Measurements from ENCODE around the gene SLC6A6. TPM values are rescaled to one million over a fixed set of nuclear protein-coding genes. Genes with fewer than 3 reads are reported as not detected.

SLC6A6 gene
- polyA plus RNA-seq, 1 of the 3 experiments (the other 2 are of a cell fraction): 19.1 TPM

GRCh38 chr3:14438262-14438661 lies 35.9 kb downstream of the SLC6A6 start:
- Histone ChIP-seq H2AFZ (ENCODE audit: low read depth) (no peak overlapping the region), H3K36me3 (replicated peaks in 1 of 2; ENCODE audit: control insufficient read depth in 1 of 2, insufficient read depth in 2 of 2, low read length in 1 of 2) (peaks cover 0 to 5% of the 10 kb centered on the region in 2 experiments), H3K4me3 (ENCODE audit: low read depth in 2 of 2, low read length in 1 of 2) (no peak overlapping the region), H3K27me3 (ENCODE audit: insufficient read depth) (no peaks in the 10 kb centered on the region), H3K4me2 (peak overlapping the region; percentile 63; the same call in 1 of the 2 replicates), H3K9ac (no peak overlapping the region), H3F3A (replicated peaks; ENCODE audit: insufficient read depth) (no peaks in the 10 kb centered on the region), H3K4me1 (ENCODE audit: control insufficient read depth in 1 of 2, insufficient read depth in 2 of 2, low read depth in 1 of 2, low read length in 1 of 2) (peaks cover 49 to 55% of the 10 kb centered on the region in 2 experiments), H4K20me1 (ENCODE audit: insufficient read depth) (peaks cover 26% of the 10 kb centered on the region), H3K79me2 (ENCODE audit: insufficient read depth) (peaks cover 12% of the 10 kb centered on the region), H3K9me2 (no peaks in the 10 kb centered on the region), H3K27ac (ENCODE audit: low read depth in 2 of 2, low read length in 1 of 2) (peak overlapping the region in 1 of 2 experiments; percentile 80; a peak in 1 of 4 replicates), H3K9me3 (no peaks in the 10 kb centered on the region)
- WGBS (ENCODE audit: low lambda C conversion rate): 93% methylated on average over 2 of the region's 3 CpGs
- no peak for DNase-seq
- TF ChIP-seq RXRA (IDR thresholded peaks at IDR 0.05; ENCODE audit: borderline replicate concordance, low read depth) (no peak), GATA2 (CRISPR knock-in tag; IDR thresholded peaks at IDR 0.05) (no peak), JUND (IDR thresholded peaks at IDR 0.05) (no peak), REST (IDR thresholded peaks at IDR 0.05; ENCODE audit: low read depth, low read length) (no peak), IRF3 (IDR thresholded peaks at IDR 0.05; ENCODE audit: low read depth, low read length) (no peak), CHD2 (IDR thresholded peaks at IDR 0.05; ENCODE audit: low read length, partially characterized antibody) (no peak), PBX3 (IDR thresholded peaks at IDR 0.05) (no peak), EZH2phosphoT487 (IDR thresholded peaks at IDR 0.05; ENCODE audit: borderline replicate concordance, low read depth) (no peak)
- ChIA-PET CTCF (interaction anchor here (0.9 to 5.3 kb wide), 5 partner anchors 12 to 235 kb away, joined by 3 to 26 read pairs (median 6); no protein-coding TSS in a partner anchor), POLR2A (no interaction called here)

GRCh38 chr3:14438929-14439328 lies 36.5 kb downstream of the SLC6A6 start:
- DNase-seq: no peak
- no peak overlapping the region for H3K4me3 ChIP-seq (ENCODE audit: low read depth in 2 of 2, low read length in 1 of 2)
- H3K27me3 ChIP-seq (ENCODE audit: insufficient read depth): no peaks in the 10 kb centered on the region
- no peaks in the 10 kb centered on the region for H3K9me2 ChIP-seq
- CTCF ChIA-PET: interaction anchor here (0.6 to 5.3 kb wide), 8 partner anchors 12 to 236 kb away, joined by 3 to 26 read pairs (median 6); no protein-coding TSS in a partner anchor
- peak overlapping the region; percentile 63; the same call in 1 of the 2 replicates for H3K4me2 ChIP-seq
- peaks cover 26% of the 10 kb centered on the region for H4K20me1 ChIP-seq (ENCODE audit: insufficient read depth)
- H2AFZ ChIP-seq (ENCODE audit: low read depth): no peak overlapping the region
- peak overlapping the region; percentile 1 to 80; a peak in 3 of 4 replicates for H3K27ac ChIP-seq (ENCODE audit: low read depth in 2 of 2, low read length in 1 of 2)
- peaks cover 10% of the 10 kb centered on the region; the same call in 1 of the 2 replicates for H3K79me2 ChIP-seq (ENCODE audit: insufficient read depth)
- peaks cover 49 to 50% of the 10 kb centered on the region in 2 experiments for H3K4me1 ChIP-seq (ENCODE audit: control insufficient read depth in 1 of 2, insufficient read depth in 2 of 2, low read depth in 1 of 2, low read length in 1 of 2)
- no peaks in the 10 kb centered on the region for H3K9me3 ChIP-seq
- no peak overlapping the region for H3K9ac ChIP-seq
- H3K36me3 ChIP-seq (replicated peaks in 1 of 2; ENCODE audit: control insufficient read depth in 1 of 2, insufficient read depth in 2 of 2, low read length in 1 of 2): peaks cover 2 to 5% of the 10 kb centered on the region in 2 experiments
- POLR2A ChIA-PET: interaction anchor here (1.6 kb wide), 1 partner anchor 37 kb away, joined by 8 read pairs; the partner anchor contains the start of gene SLC6A6
- WGBS (ENCODE audit: low lambda C conversion rate): 39% methylated on average over 5 of the region's 6 CpGs
- H3F3A ChIP-seq (replicated peaks; ENCODE audit: insufficient read depth): no peaks in the 10 kb centered on the region
- TF ChIP-seq RAD21 (IDR thresholded peaks at IDR 0.05; ENCODE audit: low read length) (no peak), MAX (IDR thresholded peaks at IDR 0.05; ENCODE audit: low read depth) (no peak), MEF2A (IDR thresholded peaks at IDR 0.05; ENCODE audit: borderline replicate concordance, low read depth) (no peak), YY1 (IDR thresholded peaks at IDR 0.05; ENCODE audit: low read depth) (no peak), EZH2phosphoT487 (IDR thresholded peaks at IDR 0.05; ENCODE audit: borderline replicate concordance, low read depth) (no peak), TAF1 (IDR thresholded peaks at IDR 0.05; ENCODE audit: borderline replicate concordance, low read depth, low read length) (no peak), FOXM1 (IDR thresholded peaks at IDR 0.05; ENCODE audit: low read depth) (no peak), POLR2AphosphoS5 (IDR thresholded peaks at IDR 0.05; ENCODE audit: low read depth, low read length) (no peak), TCF12 (IDR thresholded peaks at IDR 0.05) (no peak), FOXJ3 (CRISPR knock-in tag; IDR thresholded peaks at IDR 0.05) (no peak), REST (IDR thresholded peaks at IDR 0.05; ENCODE audit: low read depth, low read length) (no peak), NFIC (IDR thresholded peaks at IDR 0.05; ENCODE audit: borderline replicate concordance) (no peak), RXRA (IDR thresholded peaks at IDR 0.05; ENCODE audit: borderline replicate concordance, low read depth) (no peak)

Data from SK-N-SH (cell line).